Stimulated activated CD4-positive, alpha-beta T cell treated with anti-CD3 and anti-CD28 coated beads, Interleukin-1b, Interleukin-23, amount 100 ng/mL, for 4 hours (primary cell): Measurements from ENCODE around the gene CAPN5.
"Not testable (repeated sequence)": the region's sequence is repeated elsewhere in the genome, so short reads cannot be mapped to it uniquely, and the experiment has no call there.

Experiments used
- DNase-seq, 2 donors: peaks; one replicate each; pipeline ENCODE4 v3.0.0-alpha.2; 2020; ENCODE audit warnings: low read depth in 2 of 2

CAPN5 gene

GRCh38 chr11:77083566-77084245 lies 16.9 kb downstream of the CAPN5 start:
- no peak for DNase-seq

DNA sequence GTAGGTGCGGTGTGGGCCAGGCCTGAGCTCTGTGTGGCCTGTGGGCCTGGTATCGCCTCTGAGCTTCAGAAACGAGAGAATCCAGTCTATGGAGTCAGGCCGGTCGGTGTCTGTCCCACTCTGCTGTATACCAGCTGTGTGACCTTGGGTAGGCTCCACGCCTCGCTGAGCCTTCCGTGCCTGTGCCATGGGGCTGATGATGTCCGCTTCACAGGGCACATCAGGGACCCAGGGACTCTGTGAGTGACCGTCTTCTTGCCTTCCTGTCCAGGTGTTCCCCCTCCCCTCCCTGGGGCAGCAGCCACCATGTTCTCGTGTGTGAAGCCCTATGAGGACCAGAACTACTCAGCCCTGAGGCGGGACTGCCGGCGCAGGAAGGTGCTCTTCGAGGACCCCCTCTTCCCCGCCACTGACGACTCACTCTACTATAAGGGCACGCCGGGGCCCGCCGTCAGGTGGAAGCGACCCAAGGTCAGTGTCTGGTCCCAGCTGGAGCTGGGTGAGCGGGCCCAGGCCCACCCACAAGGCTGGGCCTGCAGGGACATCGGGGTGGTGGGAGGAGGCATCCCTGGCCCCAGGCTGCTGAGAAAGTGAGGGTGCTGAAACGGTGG lies 17.9 kb downstream of the CAPN5 start:
- DNase-seq, result no peak

- DNase-seq, result no peak
Observed at GRCh38 chr11:77085652-77086051, 18.9 kb downstream of the CAPN5 start.

DNA sequence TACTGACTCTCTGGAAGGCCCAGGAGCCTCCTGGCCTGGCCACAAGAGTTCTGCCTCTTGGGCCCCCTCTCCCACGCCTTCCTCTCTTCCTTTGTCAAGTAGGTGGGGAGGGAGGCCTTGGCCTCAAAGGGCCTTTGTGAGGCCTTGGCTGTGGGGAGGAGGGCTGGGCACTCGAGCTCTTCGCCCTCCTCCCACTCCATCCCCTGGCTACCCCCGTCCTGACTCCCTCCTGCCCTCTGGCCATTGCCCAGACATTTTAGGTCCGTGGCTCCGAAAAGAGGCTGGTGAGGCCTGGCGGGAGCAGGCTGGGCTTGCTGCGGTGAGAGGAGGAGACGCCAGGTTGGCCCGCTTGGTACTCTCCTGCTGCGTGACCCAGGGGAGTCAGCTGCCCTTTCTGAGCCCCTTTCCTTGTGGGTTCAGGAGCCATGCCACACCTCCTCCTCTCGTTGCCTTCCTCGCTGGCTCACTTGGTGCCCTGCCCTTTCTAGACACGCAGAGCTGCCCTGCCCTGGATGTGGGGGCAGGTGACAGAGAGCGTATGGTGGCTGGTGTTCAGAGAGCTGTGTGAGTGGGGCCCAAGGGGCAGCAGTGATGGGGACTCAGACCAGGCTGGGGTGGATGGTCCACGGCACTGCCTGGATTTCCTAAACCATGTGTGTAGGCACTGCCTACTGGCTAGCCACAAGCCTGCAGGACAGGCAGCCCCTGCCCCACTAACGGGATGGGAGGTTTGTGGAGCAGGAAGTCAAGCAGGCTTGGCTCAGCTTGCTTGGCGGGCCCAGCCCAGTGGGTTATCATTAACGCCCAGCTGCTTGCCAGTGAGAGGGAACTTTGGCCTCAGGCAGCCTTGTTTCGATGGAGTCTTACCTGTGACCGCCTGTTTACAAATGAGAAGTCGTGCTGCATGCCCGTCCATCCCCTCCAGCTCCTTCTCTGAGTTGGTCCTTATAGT lies 20.0 kb downstream of the CAPN5 start:
- no peak for DNase-seq

GRCh38 chr11:77087723-77088225 lies 21.0 kb downstream of the CAPN5 start:
- DNase-seq, result no peak

DNA sequence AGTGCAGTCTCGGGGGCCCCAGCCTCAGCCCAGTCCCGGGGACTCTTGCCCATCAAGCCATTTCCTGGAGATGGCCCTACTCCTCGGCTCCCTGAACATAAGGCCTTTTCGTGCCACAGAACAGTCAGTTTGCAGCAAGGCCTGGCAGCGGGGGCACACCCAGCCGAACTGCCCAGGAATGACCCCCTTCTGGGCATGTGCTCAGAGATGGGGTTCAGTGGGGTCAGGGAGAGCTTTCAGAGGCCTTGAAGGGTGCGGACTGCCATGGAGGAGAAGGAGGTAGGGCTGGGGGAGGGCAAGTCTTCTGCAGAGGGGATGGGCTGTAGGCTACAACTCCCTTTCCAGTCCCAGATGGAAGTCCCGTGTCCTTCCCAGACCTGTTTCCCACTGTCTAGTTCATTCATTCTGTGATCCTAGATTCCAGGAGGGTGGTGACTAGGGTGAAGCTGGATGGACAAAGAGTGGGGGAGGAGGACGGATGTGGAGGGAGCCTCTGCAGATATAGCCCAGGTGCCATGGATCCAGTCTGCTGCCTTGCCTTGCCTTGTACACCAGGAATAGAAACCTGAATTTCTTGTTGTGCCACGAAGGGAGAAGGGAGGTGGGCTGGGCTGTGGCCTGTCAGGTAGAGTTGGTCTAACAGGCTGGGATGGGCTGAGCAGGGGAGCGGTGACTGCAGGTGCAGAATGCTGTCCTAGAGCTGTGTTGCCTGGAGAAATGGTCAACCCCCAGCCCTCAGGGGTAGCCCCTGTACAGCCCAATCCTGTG lies 21.6 kb downstream of the CAPN5 start:
- no peak for DNase-seq

GRCh38 chr11:77089004-77089545 lies 22.3 kb downstream of the CAPN5 start:
- no peak for DNase-seq

DNA sequence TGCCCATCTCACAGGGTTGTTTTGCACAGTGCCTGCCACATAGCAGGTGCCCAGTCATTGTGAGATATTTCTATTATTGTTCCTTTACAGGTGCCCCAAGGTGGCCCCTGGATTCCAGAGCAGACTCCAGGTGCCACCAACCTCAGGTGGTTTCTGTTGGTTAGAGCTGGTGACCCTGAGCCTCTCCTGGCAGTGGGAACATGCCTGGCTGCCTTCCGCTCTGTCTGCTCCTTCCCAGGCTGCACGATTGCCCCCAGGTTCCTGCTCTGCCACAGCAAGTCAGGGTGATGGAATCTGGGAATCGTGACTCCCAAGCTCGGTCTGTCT lies 23.2 kb downstream of the CAPN5 start:
- no peak for DNase-seq

- DNase-seq, result no peak
Observed at GRCh38 chr11:77090373-77091111, 23.8 kb downstream of the CAPN5 start.

- peak; percentile 63 to 74 for DNase-seq
Observed at GRCh38 chr11:77091146-77091940, 24.6 kb downstream of the CAPN5 start.

DNA sequence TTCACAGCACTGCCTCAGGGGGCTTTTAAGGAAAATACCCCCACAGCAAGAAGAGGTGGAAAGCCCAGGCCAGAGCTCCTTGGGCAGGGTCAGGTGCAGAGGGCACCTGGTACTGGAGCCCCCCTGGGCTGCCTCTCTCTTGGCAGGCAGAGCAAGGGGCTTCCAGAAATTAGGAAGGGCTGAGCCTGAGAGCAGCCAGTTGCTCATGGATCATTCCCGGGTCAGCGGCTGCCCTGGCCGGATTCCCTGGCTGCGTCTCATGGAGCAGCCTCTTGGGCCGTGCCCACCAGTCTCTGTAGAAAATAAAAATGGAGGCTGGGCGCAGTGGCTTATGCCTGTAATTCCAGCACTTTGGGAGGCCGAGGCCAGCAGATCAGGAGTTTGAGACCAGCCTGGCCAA lies 25.6 kb downstream of the CAPN5 start:
- no peak for DNase-seq

DNA sequence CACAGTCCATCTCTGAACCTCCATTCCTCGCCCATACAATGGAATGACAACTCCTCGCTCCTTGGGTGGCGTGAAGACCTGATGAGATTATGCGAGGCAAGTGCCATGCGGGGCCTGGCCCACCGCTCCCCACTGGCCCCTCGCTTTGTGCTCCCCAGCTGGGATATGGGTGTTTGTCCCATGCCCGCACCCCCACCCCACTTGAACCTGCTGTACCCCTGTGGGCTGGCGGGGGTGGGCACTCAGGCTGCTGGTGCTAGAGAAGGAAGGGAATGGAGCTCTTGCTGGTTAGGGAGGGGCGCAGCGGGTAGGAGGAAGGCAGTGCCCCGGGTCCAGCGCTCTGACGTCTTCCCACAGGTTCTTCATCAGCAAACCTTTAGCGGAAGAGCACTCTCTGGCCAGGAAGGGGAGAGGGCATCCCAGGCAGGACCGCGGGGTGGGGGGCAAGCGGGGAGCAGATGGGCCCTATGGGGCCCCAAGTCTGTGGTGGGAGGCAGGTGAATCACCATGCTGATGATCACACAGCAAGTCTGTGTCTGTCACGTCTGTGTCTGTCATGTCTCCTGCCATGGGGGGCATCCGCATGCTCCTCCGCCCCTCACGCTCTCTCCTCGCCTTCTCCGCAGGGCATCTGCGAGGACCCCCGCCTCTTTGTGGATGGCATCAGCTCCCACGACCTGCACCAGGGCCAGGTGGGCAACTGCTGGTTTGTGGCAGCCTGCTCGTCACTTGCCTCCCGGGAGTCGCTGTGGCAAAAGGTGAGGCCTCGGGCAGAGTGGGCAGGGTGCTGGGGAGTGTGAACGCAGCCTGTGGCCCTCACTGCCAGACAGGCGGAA lies 26.5 kb downstream of the CAPN5 start:
- no peak for DNase-seq

DNA sequence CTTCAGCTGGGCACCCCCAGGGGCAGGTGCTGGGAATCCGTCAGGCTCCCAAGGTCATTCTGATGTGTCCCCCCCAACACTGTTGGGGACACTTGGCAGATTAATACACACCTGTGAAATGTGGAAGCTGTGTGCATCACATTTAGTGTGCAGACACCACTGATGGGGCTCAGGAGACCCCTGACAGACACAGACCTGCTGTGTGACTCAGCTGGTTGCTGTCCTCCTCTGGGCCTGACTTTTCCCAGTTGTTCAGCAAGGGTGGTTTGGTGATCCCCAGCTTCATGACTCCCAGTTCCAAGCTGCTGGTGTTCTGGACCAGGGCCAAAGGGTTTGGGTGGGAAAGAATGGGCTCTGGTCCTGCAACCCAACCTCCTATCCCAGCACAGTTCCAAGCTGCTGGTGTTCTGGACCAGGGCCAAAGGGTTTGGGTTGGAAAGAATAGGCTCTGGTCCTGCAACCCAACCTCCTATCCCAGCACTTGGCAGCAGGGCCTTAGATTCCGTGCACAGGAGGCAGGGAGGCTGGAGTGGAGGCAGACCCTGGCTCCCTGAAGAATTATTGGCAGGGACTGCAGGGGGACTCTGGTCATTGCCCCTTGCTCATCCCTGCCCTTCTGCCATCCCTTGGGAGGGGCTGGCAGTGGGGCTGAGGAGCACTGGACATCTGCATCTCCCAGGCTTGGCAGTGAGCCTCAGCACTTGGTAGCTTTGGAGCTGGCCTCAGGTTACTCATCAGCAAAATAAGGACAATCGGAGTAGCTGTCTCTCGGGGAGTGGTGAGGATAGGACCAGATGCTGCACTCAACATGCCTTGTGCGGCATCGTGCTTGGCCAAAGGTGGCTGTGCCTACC lies 27.4 kb downstream of the CAPN5 start:
- DNase-seq, result no peak

GRCh38 chr11:77094841-77095365 lies 28.1 kb downstream of the CAPN5 start:
- DNase-seq, result no peak

DNA sequence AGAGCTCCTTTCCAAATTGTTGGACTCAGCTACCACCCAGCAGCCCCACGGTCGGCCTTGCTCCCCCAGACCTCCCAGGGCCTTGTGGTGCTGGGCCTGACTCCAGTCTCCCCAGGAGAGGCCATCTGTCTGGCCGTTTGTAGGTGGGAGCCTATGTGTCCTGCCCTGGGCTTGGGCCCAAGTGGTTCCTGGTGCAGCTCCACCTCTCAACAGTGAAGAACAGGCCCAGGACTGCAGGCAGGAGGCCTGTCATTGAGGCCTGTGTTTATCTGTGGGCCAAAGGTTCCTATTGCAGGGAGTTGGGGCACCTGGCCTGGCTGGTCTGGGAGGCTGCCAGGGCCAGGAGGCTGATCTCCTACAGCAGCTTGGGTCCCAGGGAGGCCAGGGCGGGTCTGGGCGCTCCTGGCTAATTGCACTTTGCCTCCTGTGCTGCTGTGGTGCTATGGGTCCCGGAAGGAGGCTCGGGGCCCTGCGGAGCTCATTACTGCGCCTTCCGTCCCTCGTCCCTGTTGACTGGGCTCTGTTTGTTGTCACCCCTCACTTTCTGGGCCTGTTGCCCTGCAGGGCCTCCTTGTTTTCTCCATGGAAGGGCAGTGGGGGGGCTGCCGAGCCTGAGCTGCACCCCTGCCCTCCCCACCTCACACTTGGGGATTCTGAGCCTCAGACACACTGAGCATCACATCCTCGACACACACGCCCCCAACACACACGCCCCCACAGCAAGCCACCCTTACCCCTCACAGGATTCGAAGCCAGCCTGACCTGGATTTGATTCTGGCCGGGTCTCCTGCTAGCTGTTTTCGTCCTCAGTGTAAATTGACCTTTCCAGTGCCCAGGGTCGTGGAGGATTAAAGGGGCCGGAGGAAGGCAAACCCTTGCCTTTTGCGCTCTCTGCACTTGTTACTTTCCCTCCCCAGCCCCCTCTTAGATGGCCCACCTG lies 29.1 kb downstream of the CAPN5 start:
- DNase-seq, result no peak

DNA sequence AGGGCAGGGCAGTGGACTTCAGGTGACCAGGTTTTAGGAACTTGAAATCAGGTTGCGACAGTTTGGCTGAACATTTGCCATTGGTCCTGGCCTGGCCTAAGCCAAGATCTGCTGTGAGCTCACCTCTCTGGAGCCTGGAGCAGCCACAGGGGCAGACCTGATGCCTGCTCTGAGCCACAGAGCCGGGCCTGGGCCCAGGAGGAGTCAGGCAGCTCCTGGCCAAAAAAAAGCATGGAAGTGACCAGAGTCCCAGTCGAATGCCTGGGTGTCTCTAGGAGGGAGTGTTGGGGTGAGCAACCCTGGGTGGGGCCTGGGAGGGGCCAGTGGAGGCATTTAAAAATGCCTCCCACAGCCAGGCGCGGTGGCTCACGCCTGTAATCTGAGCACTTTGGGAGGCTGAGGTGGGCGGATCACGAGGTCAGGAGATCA lies 29.8 kb downstream of the CAPN5 start:
- DNase-seq, result no peak

GRCh38 chr11:77097180-77097579 lies 30.4 kb downstream of the CAPN5 start:
- not testable (repeated sequence) for DNase-seq
